Measurements from ENCODE around the gene SFMBT1. TPM values are rescaled to one million over a fixed set of nuclear protein-coding genes. Genes with fewer than 3 reads are reported as not detected.
"Not testable (repeated sequence)": the region's sequence is repeated elsewhere in the genome, so short reads cannot be mapped to it uniquely, and the experiment has no call there.

Gene SFMBT1
- total RNA-seq, 2 experiments from 2014 or later: 15.1 to 15.4 TPM

- Mint-ChIP-seq H3K27me3 (ENCODE audit: low read depth) (no peaks in the 10 kb centered on the region), H3K27ac (no peak overlapping the region), H3K9me3 (no peaks in the 10 kb centered on the region), H3K4me3 (no peak overlapping the region), H3K4me1 (ENCODE audit: low read depth) (peaks cover 17% of the 10 kb centered on the region), H3K36me3 (ENCODE audit: low read depth) (no peaks in the 10 kb centered on the region)
- intact Hi-C loops (cut with micrococcal nuclease): no loop called here
- CTCF ChIA-PET: interaction anchor here (0.8 to 1.6 kb wide), 2 partner anchors 174 to 220 kb away, joined by 6 read pairs; no protein-coding TSS in a partner anchor
- DNase-seq: no peak
These were observed 23.7 kb upstream of the SFMBT1 start for GRCh38 chr3:53069422-53070068.

- DNase-seq: no peak
- no peak overlapping the region for H3K27ac Mint-ChIP-seq
- intact Hi-C loops (cut with micrococcal nuclease): no loop called here
- no peaks in the 10 kb centered on the region for H3K9me3 Mint-ChIP-seq
- no peak overlapping the region for H3K4me3 Mint-ChIP-seq
- H3K36me3 Mint-ChIP-seq (ENCODE audit: low read depth): no peaks in the 10 kb centered on the region
- CTCF ChIA-PET: no interaction called here
- H3K27me3 Mint-ChIP-seq (ENCODE audit: low read depth): no peaks in the 10 kb centered on the region
- peaks cover 13% of the 10 kb centered on the region for H3K4me1 Mint-ChIP-seq (ENCODE audit: low read depth)
These were observed 22.3 kb upstream of the SFMBT1 start for GRCh38 chr3:53068176-53068575.

GRCh38 chr3:53067567-53067966 lies 21.7 kb upstream of the SFMBT1 start:
- Mint-ChIP-seq H3K4me3 (no peak overlapping the region), H3K27ac (no peak overlapping the region), H3K27me3 (ENCODE audit: low read depth) (no peaks in the 10 kb centered on the region), H3K36me3 (ENCODE audit: low read depth) (no peaks in the 10 kb centered on the region), H3K4me1 (ENCODE audit: low read depth) (peaks cover 8% of the 10 kb centered on the region), H3K9me3 (no peaks in the 10 kb centered on the region)
- CTCF ChIA-PET: no interaction called here
- no peak for DNase-seq
- intact Hi-C loops (cut with micrococcal nuclease): no loop called here

GRCh38 chr3:53065841-53066480 lies 20.1 kb upstream of the SFMBT1 start:
- no peaks in the 10 kb centered on the region for H3K36me3 Mint-ChIP-seq (ENCODE audit: low read depth)
- H3K27me3 Mint-ChIP-seq (ENCODE audit: low read depth): no peaks in the 10 kb centered on the region
- no peak overlapping the region for H3K4me3 Mint-ChIP-seq
- H3K27ac Mint-ChIP-seq: no peak overlapping the region
- no peaks in the 10 kb centered on the region for H3K4me1 Mint-ChIP-seq (ENCODE audit: low read depth)
- H3K9me3 Mint-ChIP-seq: no peaks in the 10 kb centered on the region
- CTCF ChIA-PET: interaction anchor here (1.1 kb wide), 1 partner anchor 56 kb away, joined by 3 read pairs; no protein-coding TSS in a partner anchor
- no peak for DNase-seq
- intact Hi-C loops (cut with micrococcal nuclease): no loop called here

GRCh38 chr3:53062905-53063304 lies 17.0 kb upstream of the SFMBT1 start:
- H3K4me3 Mint-ChIP-seq: no peak overlapping the region
- no peaks in the 10 kb centered on the region for H3K36me3 Mint-ChIP-seq (ENCODE audit: low read depth)
- H3K4me1 Mint-ChIP-seq (ENCODE audit: low read depth): no peaks in the 10 kb centered on the region
- intact Hi-C loops (cut with micrococcal nuclease): no loop called here
- no peak for DNase-seq
- no peak overlapping the region for H3K27ac Mint-ChIP-seq
- no peaks in the 10 kb centered on the region for H3K9me3 Mint-ChIP-seq
- CTCF ChIA-PET: no interaction called here
- no peaks in the 10 kb centered on the region for H3K27me3 Mint-ChIP-seq (ENCODE audit: low read depth)

- intact Hi-C loops (cut with micrococcal nuclease): no loop called here
- no peaks in the 10 kb centered on the region for H3K27me3 Mint-ChIP-seq (ENCODE audit: low read depth)
- no peaks in the 10 kb centered on the region for H3K4me1 Mint-ChIP-seq (ENCODE audit: low read depth)
- no peak overlapping the region for H3K4me3 Mint-ChIP-seq
- H3K36me3 Mint-ChIP-seq (ENCODE audit: low read depth): no peaks in the 10 kb centered on the region
- CTCF ChIA-PET: interaction anchor here (0.7 to 1.1 kb wide), 2 partner anchors 27 to 30 kb away, joined by 3 read pairs; no protein-coding TSS in a partner anchor
- no peak overlapping the region for H3K27ac Mint-ChIP-seq
- H3K9me3 Mint-ChIP-seq: no peaks in the 10 kb centered on the region
- DNase-seq: no peak
These were observed 10.6 kb upstream of the SFMBT1 start for GRCh38 chr3:53056442-53056841.

GRCh38 chr3:53054233-53054632 lies 8.4 kb upstream of the SFMBT1 start:
- CTCF ChIA-PET: interaction anchor here (0.7 kb wide), 1 partner anchor 116 kb away, joined by 4 read pairs; no protein-coding TSS in a partner anchor
- H3K27me3 Mint-ChIP-seq (ENCODE audit: low read depth); H3K4me3 Mint-ChIP-seq; H3K27ac Mint-ChIP-seq; H3K9me3 Mint-ChIP-seq; intact Hi-C loops (cut with micrococcal nuclease); H3K36me3 Mint-ChIP-seq (ENCODE audit: low read depth); H3K4me1 Mint-ChIP-seq (ENCODE audit: low read depth); DNase-seq: not testable (repeated sequence)

- no peak overlapping the region for H3K4me3 Mint-ChIP-seq
- intact Hi-C loops (cut with micrococcal nuclease): no loop called here
- H3K36me3 Mint-ChIP-seq (ENCODE audit: low read depth): no peaks in the 10 kb centered on the region
- H3K27ac Mint-ChIP-seq: no peak overlapping the region
- H3K9me3 Mint-ChIP-seq: no peaks in the 10 kb centered on the region
- H3K27me3 Mint-ChIP-seq (ENCODE audit: low read depth): no peaks in the 10 kb centered on the region
- peaks cover 6% of the 10 kb centered on the region for H3K4me1 Mint-ChIP-seq (ENCODE audit: low read depth)
- CTCF ChIA-PET: no interaction called here
- no peak for DNase-seq
These were observed 6.1 kb upstream of the SFMBT1 start for GRCh38 chr3:53051929-53052328.

- DNase-seq: no peak
- CTCF ChIA-PET: interaction anchor here (0.7 kb wide), 1 partner anchor 307 kb away, joined by 5 read pairs; no protein-coding TSS in a partner anchor
- Mint-ChIP-seq H3K27me3 (ENCODE audit: low read depth) (no peaks in the 10 kb centered on the region), H3K4me3 (no peak overlapping the region), H3K27ac (no peak overlapping the region), H3K36me3 (ENCODE audit: low read depth) (no peaks in the 10 kb centered on the region), H3K9me3 (no peaks in the 10 kb centered on the region), H3K4me1 (ENCODE audit: low read depth) (peaks cover 8% of the 10 kb centered on the region)
- intact Hi-C loops (cut with micrococcal nuclease): loop anchor here (10.0 kb wide), 1 partner anchor 515 kb away; the partner anchor contains the start of genes NT5DC2 and UQCC5
These were observed 4.1 kb upstream of the SFMBT1 start for GRCh38 chr3:53049987-53050386.

GRCh38 chr3:53046171-53047170 lies 598 bp upstream of the SFMBT1 start:
- peak overlapping the region; percentile 76 for H3K27ac Mint-ChIP-seq
- H3K9me3 Mint-ChIP-seq: no peaks in the 10 kb centered on the region
- peaks cover 35% of the 10 kb centered on the region for H3K4me1 Mint-ChIP-seq (ENCODE audit: low read depth)
- CTCF ChIA-PET: interaction anchor here (0.7 to 1.7 kb wide), 6 partner anchors 11 to 198 kb away, joined by 3 to 5 read pairs (median 4); no protein-coding TSS in a partner anchor
- no peaks in the 10 kb centered on the region for H3K27me3 Mint-ChIP-seq (ENCODE audit: low read depth)
- peaks cover 3% of the 10 kb centered on the region for H3K36me3 Mint-ChIP-seq (ENCODE audit: low read depth)
- H3K4me3 Mint-ChIP-seq: peak overlapping the region; percentile 82
- intact Hi-C loops (cut with micrococcal nuclease): loop anchor here (1.0 to 10.0 kb wide), 7 partner anchors 26 to 512 kb away; partner anchors contain the start of genes NEK4, NT5DC2, PBRM1 and SPCS1
- DNase-seq: peak; percentile 67

GRCh38 chr3:53044711-53045517 lies 959 bp downstream of the SFMBT1 start:
- peak overlapping the region; percentile 90 for H3K27ac Mint-ChIP-seq
- no peaks in the 10 kb centered on the region for H3K27me3 Mint-ChIP-seq (ENCODE audit: low read depth)
- peak overlapping the region; percentile 90 for H3K4me3 Mint-ChIP-seq
- peaks cover 3% of the 10 kb centered on the region for H3K36me3 Mint-ChIP-seq (ENCODE audit: low read depth)
- H3K4me1 Mint-ChIP-seq (ENCODE audit: low read depth): peaks cover 50% of the 10 kb centered on the region
- DNase-seq: peak; percentile 44
- H3K9me3 Mint-ChIP-seq: no peaks in the 10 kb centered on the region
- intact Hi-C loops (cut with micrococcal nuclease): loop anchor here (1.0 to 10.0 kb wide), 3 partner anchors 62 to 510 kb away; partner anchors contain the start of genes NT5DC2 and UQCC5
- CTCF ChIA-PET: interaction anchor here (0.6 kb wide), 1 partner anchor 39 kb away, joined by 4 read pairs; no protein-coding TSS in a partner anchor

All from activated naive CD4-positive, alpha-beta T cell treated with anti-CD3 and anti-CD28 coated beads for 36 hours (primary cell).